Keratinocyte (primary cell): ENCODE measurements around the gene LBX1. TPM values are rescaled to one million over a fixed set of nuclear protein-coding genes. Genes with fewer than 3 reads are reported as not detected.

Source experiments
- DNase-seq: peaks from one replicate; pipeline ENCODE4 v3.0.0-alpha.2; 2011; ENCODE audit warnings: low read depth, missing footprints, low spot score
- FAIRE-seq: peaks from 2 replicates; lab custom pipeline; 2011; peaks lifted over from hg19 to GRCh38; lab: Jason Lieb, UNC
- H2AFZ ChIP-seq: 2 replicates; pipeline ENCODE4 v1.6.0; 2012; ENCODE audit warnings: low read length, control low read depth, inconsistent platforms; ENCODE audit not compliant: control insufficient read depth
- H3K27ac ChIP-seq: 2 replicates; pipeline ENCODE4 v1.5.1; 2011; ENCODE audit warnings: low read length; ENCODE audit not compliant: control insufficient read depth, insufficient read depth
- H3K27me3 ChIP-seq: 3 replicates; pipeline ENCODE4 v1.6.0; 2011; ENCODE audit warnings: low read length; ENCODE audit not compliant: control insufficient read depth, insufficient read depth; ENCODE audit errors: extremely low read depth
- H3K36me3 ChIP-seq, 2 experiments: 2 replicates in 1 of 2; 3 replicates in 1 of 2; pipeline ENCODE4 v1.5.1; 2011; ENCODE audit warnings: low read length in 2 of 2, mild to moderate bottlenecking in 1 of 2; ENCODE audit not compliant: control insufficient read depth in 2 of 2, insufficient read depth in 2 of 2; ENCODE audit errors: extremely low read depth in 1 of 2
- H3K4me1 ChIP-seq: 3 replicates; pipeline ENCODE4 v1.5.1; 2011; ENCODE audit warnings: low read length; ENCODE audit not compliant: control insufficient read depth, insufficient read depth; ENCODE audit errors: extremely low read depth
- H3K4me2 ChIP-seq: 3 replicates; pipeline ENCODE4 v1.6.0; 2011; ENCODE audit warnings: low read depth, low read length; ENCODE audit not compliant: control insufficient read depth, insufficient read depth; ENCODE audit errors: extremely low read depth
- H3K4me3 ChIP-seq, 3 experiments: fragments of 200-600 bp in 1 of 3; sonication (generic) in 1 of 3; 2 replicates in 2 of 3; 3 replicates in 1 of 3; pipeline ENCODE4 v1.5.1; 2011 to 2016; ENCODE audit warnings: low read length in 3 of 3, mild to moderate bottlenecking in 3 of 3, control low read depth in 2 of 3, inconsistent platforms in 1 of 3, low read depth in 1 of 3, mixed read lengths in 1 of 3, mixed run types in 1 of 3, moderate library complexity in 1 of 3; ENCODE audit not compliant: control insufficient read depth in 2 of 3, insufficient read depth in 2 of 3; ENCODE audit errors: extremely low read depth in 1 of 3
- H3K79me2 ChIP-seq: 2 replicates; pipeline ENCODE4 v1.6.0; 2012; ENCODE audit warnings: low read length; ENCODE audit not compliant: control insufficient read depth, insufficient read depth
- H3K9ac ChIP-seq: 3 replicates; pipeline ENCODE4 v1.6.0; 2011; ENCODE audit warnings: low read length; ENCODE audit not compliant: control insufficient read depth, insufficient read depth; ENCODE audit errors: extremely low read depth
- H3K9me1 ChIP-seq: 3 replicates; pipeline ENCODE4 v1.6.0; 2011; ENCODE audit warnings: low read length; ENCODE audit not compliant: control insufficient read depth, insufficient read depth; ENCODE audit errors: extremely low read depth
- H3K9me3 ChIP-seq: 2 replicates; pipeline ENCODE4 v1.5.1; 2012; ENCODE audit warnings: low read depth, low read length; ENCODE audit not compliant: control insufficient read depth
- H4K20me1 ChIP-seq: 3 replicates; pipeline ENCODE4 v1.6.0; 2011; ENCODE audit warnings: low read length; ENCODE audit not compliant: control insufficient read depth, insufficient read depth; ENCODE audit errors: extremely low read depth
- CTCF ChIP-seq, 3 experiments: IDR thresholded peaks in 1 of 3; conservative IDR thresholded peaks in 1 of 3; optimal IDR thresholded peaks in 1 of 3; 2 replicates in 2 of 3; 3 replicates in 1 of 3; pipeline versions ENCODE3 to v1.5.1; 2011; ENCODE audit warnings: low read length in 3 of 3, mild to moderate bottlenecking in 3 of 3, moderate library complexity in 2 of 3, control low read depth in 1 of 3, inconsistent platforms in 1 of 3; ENCODE audit not compliant: insufficient read depth in 2 of 3; ENCODE audit errors: extremely low read depth in 1 of 3
- EZH2 ChIP-seq: IDR thresholded peaks from one replicate; pipeline ENCODE4 v1.6.1; 2012; ENCODE audit warnings: inconsistent platforms, mild to moderate bottlenecking, low read length, moderate library complexity
- dilution Hi-C: fragments of 300-500 bp; cut with MboI; formaldehyde crosslinking; loops from one replicate; pipeline ENCODE4 v1.7.0; 2020; ENCODE audit warnings: low sequenced_read_pairs; ENCODE audit not compliant: extremely low pct_ligation_motif_present
- polyA plus RNA-seq, 5 experiments: library from polyadenylated mRNA; depleted of rRNA in 3 of 5; stranded (reverse) in 3 of 5; stranded (forward) in 1 of 5; unstranded in 1 of 5; fragments of >200 nt; gene quantifications; 1 replicate in 1 of 5; 2 replicates in 3 of 5; 3 replicates in 1 of 5; pipeline versions ENCODE4 v1.2.1 to v1.2.3, GENCODE V29; 2011 to 2012; ENCODE audit warnings: missing spikeins in 2 of 5, low read depth in 1 of 5, low replicate concordance in 1 of 5

The LBX1 gene
- polyA plus RNA-seq, 1 donor (not counting 4 experiments of a cell fraction or from before 2014, with no cell fraction given): not detected

GRCh38 chr10:101250136-101250535 lies 20.9 kb upstream of the LBX1 start:
- H3K9me1 ChIP-seq: no peaks in the 10 kb centered on the region
- H2AFZ ChIP-seq: no peak overlapping the region
- H3K9ac ChIP-seq: no peak overlapping the region
- no peaks in the 10 kb centered on the region for H3K9me3 ChIP-seq
- DNase-seq: no peak
- H3K36me3 ChIP-seq: no peaks in the 10 kb centered on the region
- no peak overlapping the region for H3K27ac ChIP-seq
- H3K4me1 ChIP-seq: no peaks in the 10 kb centered on the region
- H3K4me2 ChIP-seq: no peak overlapping the region
- dilution Hi-C loops: no loop called here
- peaks cover 47% of the 10 kb centered on the region for H3K27me3 ChIP-seq
- no peak overlapping the region for H3K4me3 ChIP-seq
- no peaks in the 10 kb centered on the region for H3K79me2 ChIP-seq
- FAIRE-seq: no peak
- H4K20me1 ChIP-seq: no peaks in the 10 kb centered on the region
- TF ChIP-seq CTCF (optimal IDR thresholded peaks at IDR 0.05 in 1 of 3, IDR thresholded peaks at IDR 0.05 in 1 of 3, conservative IDR thresholded peaks at IDR 0.05 in 1 of 3; ENCODE audit: extremely low read depth in 1 of 3, insufficient read depth in 2 of 3, low read length in 3 of 3) (no peak), EZH2 (no peak)

- Histone ChIP-seq H3K4me2 (no peak overlapping the region), H3K27ac (no peak overlapping the region), H4K20me1 (no peaks in the 10 kb centered on the region), H3K9ac (no peak overlapping the region), H3K4me1 (no peaks in the 10 kb centered on the region), H3K27me3 (peaks cover 43% of the 10 kb centered on the region), H2AFZ (no peak overlapping the region), H3K9me1 (no peaks in the 10 kb centered on the region), H3K36me3 (no peaks in the 10 kb centered on the region), H3K9me3 (no peaks in the 10 kb centered on the region), H3K4me3 (no peak overlapping the region), H3K79me2 (no peaks in the 10 kb centered on the region)
- FAIRE-seq (no peak), DNase-seq (no peak)
- no peak for TF ChIP-seq EZH2
- no peak for TF ChIP-seq CTCF (optimal IDR thresholded peaks at IDR 0.05 in 1 of 3, IDR thresholded peaks at IDR 0.05 in 1 of 3, conservative IDR thresholded peaks at IDR 0.05 in 1 of 3; ENCODE audit: extremely low read depth in 1 of 3, insufficient read depth in 2 of 3, low read length in 3 of 3)
- dilution Hi-C loops: no loop called here
Measured at GRCh38 chr10:101249171-101249581, 19.9 kb upstream of the LBX1 start.
